ENCODE measurements around the gene MAP4K2. TPM values are rescaled to one million over a fixed set of nuclear protein-coding genes. Genes with fewer than 3 reads are reported as not detected.

Gene MAP4K2
- total and polyA plus RNA-seq, 2 of the 4 experiments (the other 2 are of a cell fraction) = 11.7 to 16.6 TPM

- no peak overlapping the region for H3K56ac ChIP-seq (ENCODE audit: extremely low read depth, insufficient read depth, low read length)
- H4K5ac ChIP-seq (ENCODE audit: low read depth, low read length) = no peak overlapping the region
- WGBS, 2 experiments (ENCODE audit: extremely low coverage in 2 of 2, insufficient read length in 1 of 2) = no CpG with 5 or more reads among the region's 3 CpGs
- TF ChIP-seq USF2 (IDR thresholded peaks at IDR 0.05; ENCODE audit: low read depth, low read length) (no peak), FOS (IDR thresholded peaks at IDR 0.05; ENCODE audit: low read depth, low read length) (no peak), SMC3 (IDR thresholded peaks at IDR 0.05; ENCODE audit: low read depth, low read length) (no peak), POLR2A (IDR thresholded peaks at IDR 0.05; ENCODE audit: low read depth, low read length) (no peak), MAFK (IDR thresholded peaks at IDR 0.05; ENCODE audit: low read depth, low read length) (no peak), CHD1 (IDR thresholded peaks at IDR 0.05; ENCODE audit: low read depth, low read length) (no peak), RCOR1 (IDR thresholded peaks at IDR 0.05; ENCODE audit: insufficient replicate concordance, low read length) (no peak), MXI1 (IDR thresholded peaks at IDR 0.05; ENCODE audit: borderline replicate concordance, low read depth, low read length) (no peak), MAZ (IDR thresholded peaks at IDR 0.05; ENCODE audit: borderline replicate concordance, low read depth, low read length) (no peak), RAD21 (IDR thresholded peaks at IDR 0.05; ENCODE audit: low read length) (no peak), CTCF (conservative IDR thresholded peaks at IDR 0.05; ENCODE audit: low read depth, low read length) (no peak)
- intact Hi-C loops (cut with micrococcal nuclease) = no loop called here
- no peaks in the 10 kb centered on the region; the same call in 1 of the 2 replicates for H3K9me1 ChIP-seq (ENCODE audit: insufficient read depth, low read length)
- H4K8ac ChIP-seq (ENCODE audit: low read depth in 2 of 2, low read length in 2 of 2) = no peak overlapping the region
- H2AK9ac ChIP-seq (replicated peaks; ENCODE audit: low read depth, low read length, poor library complexity) = no peak overlapping the region
- dilution Hi-C loops (cut with HindIII; ENCODE audit: low sequenced_read_pairs, unreplicated experiment) = no loop called here
- no peak overlapping the region for H2BK120ac ChIP-seq (ENCODE audit: low read depth, low read length)
- no peak overlapping the region for H2BK15ac ChIP-seq (ENCODE audit: low read depth, low read length)
- H3K9me3 ChIP-seq (ENCODE audit: control insufficient read depth, insufficient read depth, low read length) = no peaks in the 10 kb centered on the region
- H4K20me1 ChIP-seq (ENCODE audit: insufficient read depth, low read length) = peaks cover 91% of the 10 kb centered on the region
- no peak overlapping the region for H2BK20ac ChIP-seq (ENCODE audit: low read depth, low read length)
- no peak overlapping the region for H3K4ac ChIP-seq (ENCODE audit: low read depth, low read length)
- no peak overlapping the region for H2AFZ ChIP-seq (replicated peaks; ENCODE audit: low read length, poor library complexity)
- POLR2A ChIA-PET (ENCODE audit: unreplicated experiment) = no interaction called here
- H3K18ac ChIP-seq (ENCODE audit: low read depth, low read length) = no peak overlapping the region
- in situ Hi-C loops (cut with MboI; ENCODE audit: low sequenced_read_pairs) = no loop called here
- ATAC-seq (ENCODE audit: low read depth) (no peak), DNase-seq (no peak)
- no TSS peak for BruUV-seq (replicated peaks)
- H3K27ac ChIP-seq (ENCODE audit: insufficient read depth, low read length) = no peak overlapping the region
- H4K91ac ChIP-seq (ENCODE audit: insufficient read depth, low read depth, low read length) = no peak overlapping the region
- no peak overlapping the region for H3K14ac ChIP-seq (replicated peaks; ENCODE audit: low read depth, low read length)
- no peak overlapping the region for H3K4me3 ChIP-seq (ENCODE audit: insufficient read depth, low read depth, low read length)
- no peak overlapping the region for H2AK5ac ChIP-seq (ENCODE audit: low read depth, low read length)
- H3K4me2 ChIP-seq (ENCODE audit: low read depth, low read length) = no peak overlapping the region
- H3K36me3 ChIP-seq (ENCODE audit: control insufficient read depth, insufficient read depth, low read length) = peaks cover 75% of the 10 kb centered on the region
- no peaks in the 10 kb centered on the region for H3K27me3 ChIP-seq (ENCODE audit: control insufficient read depth, insufficient read depth, low read length)
- peaks cover 47 to 89% of the 10 kb centered on the region in 2 experiments for H3K79me1 ChIP-seq (ENCODE audit: low read depth in 1 of 2, low read length in 2 of 2)
- no peak overlapping the region for H3K9ac ChIP-seq (ENCODE audit: low read depth, low read length)
- CTCF ChIA-PET = no interaction called here
- H2BK5ac ChIP-seq (ENCODE audit: low read depth, low read length, poor library complexity, severe bottlenecking) = no peak overlapping the region
- H3K4me1 ChIP-seq (ENCODE audit: control insufficient read depth, insufficient read depth, low read length) = peaks cover 2% of the 10 kb centered on the region
- H3K23ac ChIP-seq (ENCODE audit: low read depth, low read length) = no peak overlapping the region
These were observed 30.6 kb downstream of the MAP4K2 start for GRCh38 chr11:64772303-64773018.

All from IMR-90 (cell line).